KOPT-K1 (cell line): ENCODE results near the gene LVRN.
"Not testable (repeated sequence)": the region's sequence is repeated elsewhere in the genome, so short reads cannot be mapped to it uniquely, and the experiment has no call there.

Experiments
- H3K27ac ChIP-seq: fragments of 200-600 bp; sonication (generic); 2 replicates; pipeline ENCODE4 v1.5.1; 2016; ENCODE audit warnings: antibody characterized with exemption, mild to moderate bottlenecking, low read depth, low read length; ENCODE audit not compliant: poor library complexity, severe bottlenecking
- H3K36me3 ChIP-seq: fragments of 200-600 bp; sonication (generic); 2 replicates; pipeline ENCODE4 v1.5.1; 2017; ENCODE audit warnings: antibody characterized with exemption, mild to moderate bottlenecking, low read length, moderate library complexity; ENCODE audit not compliant: insufficient read depth
- H3K9me3 ChIP-seq: fragments of 200-600 bp; sonication (generic); 2 replicates; pipeline ENCODE4 v1.5.1; 2017; ENCODE audit warnings: antibody characterized with exemption, low read length, mild to moderate bottlenecking; ENCODE audit not compliant: insufficient read depth, poor library complexity, severe bottlenecking

Gene LVRN

GRCh38 chr5:115962239-115962564 lies at the start of gene LVRN:
LVRN (plus strand) TSS chr5:115962475; CDS start chr5:115962618, 143 bp downstream.
- Histone ChIP-seq H3K9me3 (peaks cover 16% of the 10 kb centered on the region), H3K27ac (no peak within 1 kb of the TSS), H3K36me3 (no peaks in the 10 kb centered on the region)

GRCh38 chr5:115913623-115914400 lies 48.5 kb upstream of the LVRN start:
- H3K36me3 ChIP-seq, H3K27ac ChIP-seq, H3K9me3 ChIP-seq: not testable (repeated sequence)

DNA sequence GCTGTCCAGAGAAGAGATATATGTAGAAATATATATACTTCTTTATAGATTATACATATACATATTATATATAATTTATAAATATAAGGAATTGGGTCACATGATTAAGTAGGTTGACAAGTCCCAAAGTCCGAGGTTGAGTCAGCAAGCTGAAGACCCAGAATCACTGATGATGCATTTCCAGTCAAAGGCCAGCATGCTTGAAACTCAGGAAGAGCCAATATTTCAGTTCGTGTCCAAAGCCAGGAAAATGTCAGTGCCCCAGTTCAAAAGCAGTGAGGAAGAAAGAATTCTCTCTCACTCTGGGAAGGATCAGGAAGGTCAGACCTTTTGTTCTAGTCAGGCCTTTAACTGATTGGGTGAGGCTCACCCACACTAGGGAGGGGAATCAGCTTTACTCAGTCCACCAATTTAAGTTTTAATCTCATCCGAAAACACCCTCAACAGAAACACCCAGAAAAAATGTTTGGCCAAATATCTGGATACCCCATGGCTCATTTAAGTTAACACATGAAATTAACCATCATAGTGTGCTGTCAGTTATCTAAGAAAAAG lies 42.0 kb upstream of the LVRN start:
- no peaks in the 10 kb centered on the region for H3K36me3 ChIP-seq

GRCh38 chr5:115928578-115929407 lies 33.5 kb upstream of the LVRN start:
- H3K36me3 ChIP-seq, H3K9me3 ChIP-seq, H3K27ac ChIP-seq: not testable (repeated sequence)

More for the DNA sequence above, 42.0 kb upstream of the LVRN start:
- H3K9me3 ChIP-seq = no peaks in the 10 kb centered on the region
- no peak overlapping the region for H3K27ac ChIP-seq

DNA sequence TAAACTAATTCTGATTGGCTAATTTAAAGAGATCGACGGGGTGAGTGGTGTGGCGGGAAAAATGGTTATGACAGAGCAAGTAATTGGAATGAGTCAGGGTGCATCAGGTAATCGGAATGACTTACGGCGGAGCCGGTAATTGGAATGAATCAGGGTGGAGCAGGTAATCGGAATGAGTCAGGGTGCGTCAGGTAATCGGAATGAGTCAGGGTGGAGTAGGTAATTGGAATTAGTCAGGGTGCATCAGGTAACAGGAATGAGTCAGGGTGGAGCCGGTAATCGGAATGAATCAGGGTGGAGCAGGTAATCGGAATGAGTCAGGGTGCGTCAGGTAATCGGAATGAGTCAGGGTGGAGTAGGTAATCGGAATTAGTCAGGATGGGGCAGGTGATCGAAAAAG lies 32.1 kb upstream of the LVRN start:
- H3K27ac ChIP-seq, H3K36me3 ChIP-seq, H3K9me3 ChIP-seq: not testable (repeated sequence)

- Histone ChIP-seq H3K9me3 (no peaks in the 10 kb centered on the region), H3K27ac (no peak overlapping the region), H3K36me3 (no peaks in the 10 kb centered on the region)
Observed at GRCh38 chr5:115930630-115931337, 31.5 kb upstream of the LVRN start.

DNA sequence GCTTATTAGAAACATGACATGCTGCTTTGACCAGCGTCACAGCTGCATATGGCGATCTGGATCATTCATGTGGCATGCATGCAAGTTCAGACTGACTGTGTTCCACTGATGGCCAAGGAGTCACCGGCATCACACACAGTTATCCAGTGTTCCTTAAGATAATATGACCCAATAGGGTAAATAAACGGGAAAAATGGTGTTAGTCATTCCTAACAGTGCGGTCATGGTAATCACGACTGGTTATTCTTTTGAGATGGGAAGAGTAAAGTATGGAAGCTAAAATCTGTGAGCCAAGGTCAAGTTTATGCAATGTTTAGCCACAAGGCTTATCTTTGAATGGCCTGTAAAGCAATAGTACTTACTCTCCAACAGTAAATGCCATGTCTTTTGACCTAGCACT lies 29.3 kb upstream of the LVRN start:
- H3K27ac ChIP-seq = no peak overlapping the region
- no peaks in the 10 kb centered on the region for H3K36me3 ChIP-seq
- H3K9me3 ChIP-seq = no peaks in the 10 kb centered on the region

DNA sequence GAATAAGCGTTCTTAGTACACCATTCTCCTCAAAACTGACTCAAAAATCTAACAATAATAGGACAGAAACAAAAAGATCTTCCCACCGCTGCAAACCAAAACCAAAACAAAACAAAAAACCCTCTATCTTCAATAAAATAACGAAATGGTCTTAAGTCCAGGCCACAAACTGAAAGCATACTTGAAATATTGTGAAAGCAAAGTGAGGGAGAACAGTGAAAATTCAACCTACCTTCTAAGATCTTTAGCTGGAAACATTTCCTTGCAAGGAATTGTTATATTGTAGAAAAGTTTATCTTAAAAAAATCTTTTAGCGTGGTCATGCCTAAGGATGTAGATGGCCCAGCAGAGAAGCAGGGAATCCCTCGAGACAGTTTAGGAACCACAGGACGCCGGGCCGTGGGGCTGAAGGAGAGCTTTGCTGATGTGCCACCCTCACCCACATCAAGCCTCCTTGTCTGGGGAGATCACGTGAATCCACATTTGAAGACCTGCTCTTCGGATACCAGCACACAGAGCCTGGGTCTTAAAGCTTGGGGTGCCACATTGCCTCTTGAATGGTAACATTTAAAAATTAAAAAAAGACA lies 27.8 kb upstream of the LVRN start:
- H3K9me3 ChIP-seq = no peaks in the 10 kb centered on the region
- no peak overlapping the region for H3K27ac ChIP-seq
- no peaks in the 10 kb centered on the region for H3K36me3 ChIP-seq

- no peaks in the 10 kb centered on the region for H3K36me3 ChIP-seq
- H3K27ac ChIP-seq = no peak overlapping the region
- no peaks in the 10 kb centered on the region for H3K9me3 ChIP-seq
Observed at GRCh38 chr5:115936031-115936430, 26.2 kb upstream of the LVRN start.

DNA sequence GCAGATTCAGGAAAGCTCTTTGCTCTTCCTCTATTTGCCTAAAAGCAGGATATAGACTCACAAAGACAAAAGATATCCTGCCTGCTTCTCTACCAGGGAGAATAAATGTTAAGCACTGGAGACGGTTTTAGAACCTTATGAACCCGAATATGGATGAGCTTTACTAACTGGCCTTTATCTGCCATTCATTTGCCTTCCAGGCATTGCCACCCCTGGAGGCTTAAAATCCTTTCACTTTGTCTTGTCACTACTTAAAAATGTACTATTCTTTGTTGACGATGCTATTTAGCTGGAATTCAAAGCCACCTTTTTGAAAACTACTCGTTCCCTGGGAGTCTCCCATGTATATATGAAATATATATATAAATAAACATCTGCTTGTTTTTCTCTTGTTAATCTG lies 23.2 kb upstream of the LVRN start:
- H3K36me3 ChIP-seq = no peaks in the 10 kb centered on the region
- no peak overlapping the region for H3K27ac ChIP-seq
- no peaks in the 10 kb centered on the region for H3K9me3 ChIP-seq

DNA sequence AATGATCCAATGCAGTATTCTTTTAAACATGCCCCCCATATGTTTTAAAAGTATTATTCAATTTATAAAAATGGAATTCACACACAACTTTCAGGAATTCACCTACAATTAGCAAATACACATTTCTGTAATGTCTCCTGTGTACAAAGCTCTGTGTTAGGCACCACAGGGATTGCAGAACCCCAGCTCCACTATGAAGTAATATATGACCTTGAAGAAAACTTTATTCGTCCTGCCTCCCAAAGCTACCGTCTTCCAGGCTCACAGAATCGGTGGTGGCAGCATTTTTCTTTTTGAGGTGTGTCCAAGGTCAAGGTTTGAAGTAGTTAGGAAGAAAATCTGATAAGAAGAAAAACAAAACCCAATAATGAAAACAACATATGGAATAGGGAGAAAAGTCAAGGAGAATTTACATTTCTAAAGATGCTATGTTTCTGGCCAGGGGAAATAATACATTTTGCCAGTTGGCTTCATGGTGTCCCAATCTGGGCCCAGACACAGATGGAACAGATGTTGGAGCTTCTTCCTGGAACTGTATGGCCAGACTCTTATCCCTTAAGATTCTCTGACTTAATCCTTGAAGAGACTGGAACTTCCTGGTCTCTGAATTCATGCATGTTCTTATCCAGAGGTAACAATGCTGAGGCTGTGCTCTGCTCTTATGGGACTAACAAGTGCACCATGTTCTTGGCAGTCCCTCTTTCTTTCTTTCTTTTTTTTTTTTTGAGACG lies 22.0 kb upstream of the LVRN start:
- Histone ChIP-seq H3K27ac (no peak overlapping the region), H3K36me3 (no peaks in the 10 kb centered on the region), H3K9me3 (no peaks in the 10 kb centered on the region)

DNA sequence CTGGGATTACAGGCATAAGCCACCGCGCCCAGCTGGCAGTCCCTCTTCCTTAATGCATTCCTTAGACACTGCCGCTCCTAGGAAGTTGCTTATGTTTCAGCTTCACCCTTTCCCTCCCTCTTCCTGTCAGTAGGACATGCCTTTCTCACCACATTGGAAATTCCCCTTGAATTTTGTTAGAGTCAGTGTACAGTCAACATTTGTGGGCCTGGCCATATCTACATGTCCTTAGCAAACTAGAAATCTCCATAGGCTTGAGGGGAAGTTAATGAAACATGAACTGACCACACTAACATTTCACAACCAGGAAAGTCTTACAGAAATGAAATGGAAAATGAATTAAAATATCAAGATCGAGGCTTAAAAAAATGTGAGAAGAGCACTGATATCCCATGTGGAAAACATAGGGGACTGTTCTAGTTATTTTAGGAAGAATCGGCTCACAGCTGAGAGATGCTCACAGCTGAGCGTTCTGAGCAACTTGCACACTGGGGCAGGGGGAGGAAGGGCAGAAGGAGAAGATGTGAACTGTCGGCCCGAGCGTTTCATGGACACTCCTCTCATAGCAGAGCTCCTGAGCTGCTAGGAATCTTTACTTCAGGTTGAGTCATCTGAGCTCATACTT lies 21.1 kb upstream of the LVRN start:
- H3K27ac ChIP-seq = no peak overlapping the region
- H3K9me3 ChIP-seq = no peaks in the 10 kb centered on the region
- no peaks in the 10 kb centered on the region for H3K36me3 ChIP-seq

GRCh38 chr5:115944501-115944900 lies 17.8 kb upstream of the LVRN start:
- Histone ChIP-seq H3K27ac (no peak overlapping the region), H3K9me3 (no peaks in the 10 kb centered on the region), H3K36me3 (no peaks in the 10 kb centered on the region)

GRCh38 chr5:115946655-115947054 lies 15.6 kb upstream of the LVRN start:
- H3K36me3 ChIP-seq = no peaks in the 10 kb centered on the region
- no peak overlapping the region for H3K27ac ChIP-seq
- H3K9me3 ChIP-seq = no peaks in the 10 kb centered on the region
